Left ventricle myocardium inferior (tissue), 1 donor: Measurements from ENCODE around the gene MOSPD3. TPM values are rescaled to one million over a fixed set of nuclear protein-coding genes. Genes with fewer than 3 reads are reported as not detected.
A peak's percentile ranks its signal among the peaks of the same experiment; 100 is the strongest.

Experiments used
- DNase-seq: peaks from one replicate; pipeline ENCODE4 v3.0.0-alpha.2; 2020
- H3K27ac ChIP-seq: fragments of 200-600 bp; replicated peaks from 2 replicates; pipeline ENCODE4 v1.8.0; 2021
- H3K27me3 ChIP-seq: fragments of 200-600 bp; 2 replicates; pipeline ENCODE4 v1.8.0; 2021; ENCODE audit warnings: low read depth
- H3K36me3 ChIP-seq: fragments of 200-600 bp; 2 replicates; pipeline ENCODE4 v1.8.0; 2021
- H3K4me1 ChIP-seq: fragments of 200-600 bp; 2 replicates; pipeline ENCODE4 v1.8.0; 2021
- H3K4me3 ChIP-seq: fragments of 200-600 bp; 2 replicates; pipeline ENCODE4 v1.8.0; 2021; ENCODE audit warnings: mild to moderate bottlenecking, moderate library complexity
- H3K9me3 ChIP-seq: fragments of 200-600 bp; replicated peaks from 2 replicates; pipeline ENCODE4 v1.8.0; 2021
- CTCF ChIP-seq: fragments of 200-600 bp; IDR thresholded peaks from 2 replicates; pipeline ENCODE4 v1.8.0; 2021; ENCODE audit warnings: antibody characterized with exemption, mild to moderate bottlenecking, borderline replicate concordance
- intact Hi-C: fragments of 100-400 bp; cut with micrococcal nuclease; formaldehyde crosslinking; loops from one replicate; pipeline ENCODE4 v1.11.0; 2022
- total RNA-seq: library from RNA; stranded (reverse); fragmentation: NEBNext Ultra II Directional; extraction: Animal tissue kit (Norgen Biotek cat#: 25700); gene quantifications from one replicate; pipeline ENCODE4 v1.2.1, GENCODE V29; 2021
- donor health status: DM: no; HTN: yes; CAD: no; lungs with severe emphysema.

Gene MOSPD3
- total RNA-seq, 1 donor from 2014 or later = 10.2 TPM

DNA sequence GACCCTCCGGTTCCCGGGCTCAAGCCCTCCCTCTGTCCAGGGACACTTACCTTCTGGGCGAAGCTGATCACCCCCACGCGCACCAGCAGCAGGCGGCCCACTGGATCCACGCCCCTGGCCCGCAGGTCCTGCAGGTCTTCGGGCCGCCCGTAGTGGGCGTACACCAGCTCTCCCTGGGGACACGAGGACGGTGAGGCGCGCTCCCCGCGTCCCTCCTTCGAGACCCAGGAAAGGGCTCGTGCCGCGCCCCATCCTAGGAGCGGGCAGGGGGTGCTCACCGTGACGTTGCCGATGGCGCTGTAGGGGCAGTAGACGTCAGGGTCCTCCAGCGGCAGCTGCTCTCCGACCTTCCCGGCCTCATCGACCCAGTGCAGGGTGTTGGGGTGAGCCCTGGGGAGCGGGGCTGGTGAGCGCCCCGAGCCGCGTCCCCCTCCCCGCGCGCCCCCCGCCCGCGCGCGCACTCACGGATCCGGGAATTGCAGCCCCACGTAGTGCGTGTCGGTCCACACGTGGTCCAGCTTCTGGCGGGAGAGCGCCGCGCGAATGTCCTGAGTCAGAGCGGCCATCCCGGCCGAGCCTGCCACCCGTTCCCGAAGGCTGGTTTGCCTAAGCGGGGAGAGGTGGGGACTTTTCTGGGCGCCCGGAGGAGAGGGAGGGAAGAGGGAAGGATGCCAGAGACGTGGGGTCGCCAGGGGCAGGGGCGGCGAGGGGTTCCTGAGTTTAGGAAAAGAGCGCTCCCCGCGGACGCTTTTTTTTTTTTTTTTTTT lies 20.8 kb downstream of the MOSPD3 start:
- no peak for DNase-seq
- Histone ChIP-seq H3K9me3 (no peaks in the 10 kb centered on the region), H3K27me3 (peaks cover 79% of the 10 kb centered on the region), H3K36me3 (no peaks in the 10 kb centered on the region), H3K4me1 (peaks cover 13% of the 10 kb centered on the region), H3K27ac (no peak overlapping the region), H3K4me3 (peak overlapping the region; percentile 68)
- intact Hi-C loops = no loop called here
- TF ChIP-seq CTCF = peak; percentile 29

- H3K27me3 ChIP-seq = peaks cover 95% of the 10 kb centered on the region
- intact Hi-C loops = no loop called here
Observed at GRCh38 chr7:100639995-100640516, 27.7 kb downstream of the MOSPD3 start.

GRCh38 chr7:100640517-100641440 lies 28.4 kb downstream of the MOSPD3 start:
- no peaks in the 10 kb centered on the region for H3K36me3 ChIP-seq
- H3K4me3 ChIP-seq = no peak overlapping the region
- H3K4me1 ChIP-seq = no peaks in the 10 kb centered on the region
- TF ChIP-seq CTCF = no peak
- H3K9me3 ChIP-seq = no peaks in the 10 kb centered on the region
- peaks cover 96% of the 10 kb centered on the region for H3K27me3 ChIP-seq
- DNase-seq = no peak
- H3K27ac ChIP-seq = no peak overlapping the region
- intact Hi-C loops = no loop called here

More at GRCh38 chr7:100639995-100640516, 27.7 kb downstream of the MOSPD3 start:
- H3K4me1 ChIP-seq = no peaks in the 10 kb centered on the region
- TF ChIP-seq CTCF = no peak
- H3K27ac ChIP-seq = no peak overlapping the region
- no peak overlapping the region for H3K4me3 ChIP-seq
- no peaks in the 10 kb centered on the region for H3K9me3 ChIP-seq
- DNase-seq = no peak
- no peaks in the 10 kb centered on the region for H3K36me3 ChIP-seq

DNA sequence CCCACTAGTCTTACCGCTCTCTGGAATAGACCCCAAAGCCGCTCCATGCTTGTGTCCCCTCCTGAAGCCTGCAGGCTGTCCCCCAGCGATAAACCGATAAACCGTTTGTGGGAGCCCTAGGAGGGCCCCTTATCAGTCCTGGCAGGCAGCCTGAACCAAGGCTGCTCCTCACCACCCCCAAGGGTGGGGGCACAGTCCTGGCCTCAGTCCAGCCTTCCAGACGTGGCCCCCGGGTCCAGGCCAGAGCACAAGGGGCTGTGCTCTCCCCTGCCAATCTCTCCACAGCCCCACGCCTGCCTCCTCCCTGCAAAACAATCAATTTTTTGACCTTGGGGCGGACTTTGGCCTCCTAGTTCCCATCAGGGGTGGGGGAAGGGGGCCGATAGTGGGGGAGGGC lies 29.1 kb downstream of the MOSPD3 start, which contains the start of gene TFR2:
TSS of gene TFR2 (minus strand) at position 90 of the 397 bp plus-strand sequence. CDS start at position 47, 43 bp downstream.
- no peaks in the 10 kb centered on the region for H3K36me3 ChIP-seq
- H3K9me3 ChIP-seq = no peaks in the 10 kb centered on the region
- no peak within 1 kb of the TSS for H3K4me3 ChIP-seq
- intact Hi-C loops = no loop called here
- no peak within 1 kb of the TSS for H3K27ac ChIP-seq
- H3K27me3 ChIP-seq = peaks cover 96% of the 10 kb centered on the region
- no peaks in the 10 kb centered on the region for H3K4me1 ChIP-seq
- no peak for TF ChIP-seq CTCF
- DNase-seq = no peak

DNA sequence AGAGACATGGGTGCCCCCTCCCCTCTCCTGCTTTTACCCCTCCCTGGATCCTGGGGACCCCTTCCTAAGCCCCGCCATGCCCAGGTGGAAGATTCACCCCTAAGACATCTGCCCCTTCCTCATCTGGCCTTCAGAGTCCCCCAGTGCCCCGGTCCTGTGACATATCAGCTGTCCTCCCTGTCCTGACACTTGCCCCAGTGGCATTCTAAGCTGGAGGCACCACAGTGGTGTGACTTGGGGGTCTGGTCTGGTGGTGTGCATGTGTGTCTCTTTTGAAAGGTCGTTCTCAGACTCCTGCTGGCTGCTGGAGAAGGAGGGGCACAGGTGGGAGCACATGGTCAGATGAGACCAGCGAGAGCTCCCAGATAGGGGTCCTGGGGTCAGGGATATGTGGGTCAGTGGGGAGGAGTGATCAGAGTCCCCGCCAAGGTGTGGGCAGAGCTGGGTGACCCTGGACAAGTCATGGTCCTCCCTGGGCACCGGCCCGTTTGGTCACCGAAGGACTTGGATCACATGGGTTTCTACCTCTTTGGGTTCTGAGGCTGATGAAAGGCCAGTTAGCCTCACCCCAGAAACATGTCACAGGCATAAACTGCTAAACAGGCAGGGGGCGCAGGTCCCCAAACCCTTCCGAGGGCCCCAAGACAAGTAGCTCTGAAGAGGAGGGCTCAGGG lies 29.7 kb downstream of the MOSPD3 start:
- peaks cover 96% of the 10 kb centered on the region for H3K27me3 ChIP-seq

More for the DNA sequence above, 29.7 kb downstream of the MOSPD3 start:
- Histone ChIP-seq H3K27ac (no peak overlapping the region), H3K4me1 (no peaks in the 10 kb centered on the region), H3K4me3 (no peak overlapping the region), H3K36me3 (no peaks in the 10 kb centered on the region), H3K9me3 (no peaks in the 10 kb centered on the region)
- TF ChIP-seq CTCF = no peak
- intact Hi-C loops = no loop called here
- no peak for DNase-seq
